ENCODE measurements around the gene AKR1A1.
"Not testable (repeated sequence)": the region's sequence is repeated elsewhere in the genome, so short reads cannot be mapped to it uniquely, and the experiment has no call there.

Gene AKR1A1

GRCh38 chr1:45550401-45551351 lies at the start of gene AKR1A1:
Gene AKR1A1, plus strand, starts transcription at chr1:45550826. Its CDS starts 10,969 bp downstream, at chr1:45561795.
- peak; percentile 63 for DNase-seq (ENCODE audit: low read depth)

GRCh38 chr1:45501505-45501859 lies 49.1 kb upstream of the AKR1A1 start:
- DNase-seq (ENCODE audit: low read depth) = no peak

GRCh38 chr1:45503462-45504360 lies 46.9 kb upstream of the AKR1A1 start:
- no peak for DNase-seq (ENCODE audit: low read depth)

GRCh38 chr1:45507195-45507594 lies 43.4 kb upstream of the AKR1A1 start:
- no peak for DNase-seq (ENCODE audit: low read depth)

- no peak for DNase-seq (ENCODE audit: low read depth)
These were observed 42.7 kb upstream of the AKR1A1 start for GRCh38 chr1:45507893-45508292.

GRCh38 chr1:45508295-45509151 lies 42.1 kb upstream of the AKR1A1 start:
- no peak for DNase-seq (ENCODE audit: low read depth)

- no peak for DNase-seq (ENCODE audit: low read depth)
These were observed 40.3 kb upstream of the AKR1A1 start for GRCh38 chr1:45510036-45510971.

- DNase-seq (ENCODE audit: low read depth) = no peak
These were observed 39.6 kb upstream of the AKR1A1 start for GRCh38 chr1:45510972-45511527.

GRCh38 chr1:45512641-45513054 lies 38.0 kb upstream of the AKR1A1 start:
- DNase-seq (ENCODE audit: low read depth) = no peak

- not testable (repeated sequence) for DNase-seq (ENCODE audit: low read depth)
These were observed 36.9 kb upstream of the AKR1A1 start for GRCh38 chr1:45513532-45514260.

- DNase-seq (ENCODE audit: low read depth) = no peak
These were observed 34.6 kb upstream of the AKR1A1 start for GRCh38 chr1:45516036-45516435.

GRCh38 chr1:45516465-45516864 lies 34.2 kb upstream of the AKR1A1 start:
- no peak for DNase-seq (ENCODE audit: low read depth)

GRCh38 chr1:45518366-45518765 lies 32.3 kb upstream of the AKR1A1 start:
- DNase-seq (ENCODE audit: low read depth) = not testable (repeated sequence)

GRCh38 chr1:45518910-45519309 lies 31.7 kb upstream of the AKR1A1 start:
- no peak for DNase-seq (ENCODE audit: low read depth)

GRCh38 chr1:45519774-45520173 lies 30.9 kb upstream of the AKR1A1 start:
- DNase-seq (ENCODE audit: low read depth) = not testable (repeated sequence)

- peak; percentile 86 for DNase-seq (ENCODE audit: low read depth)
These were observed 29.0 kb upstream of the AKR1A1 start, which contains the start of gene PRDX1 for GRCh38 chr1:45521413-45522323. Gene PRDX1, minus strand, starts transcription at chr1:45521884. Its CDS starts 2,841 bp downstream, at chr1:45519043.

GRCh38 chr1:45522324-45523104 lies 28.1 kb upstream of the AKR1A1 start:
- DNase-seq (ENCODE audit: low read depth) = no peak

- not testable (repeated sequence) for DNase-seq (ENCODE audit: low read depth)
These were observed 27.1 kb upstream of the AKR1A1 start for GRCh38 chr1:45523516-45523915.
